Astrocyte (in vitro differentiated cells and primary cell): ENCODE data around the gene GPR62. TPM values are rescaled to one million over a fixed set of nuclear protein-coding genes. Genes with fewer than 3 reads are reported as not detected.
A peak's percentile ranks its signal among the peaks of the same experiment; 100 is the strongest.

Experiments used
- DNase-seq: peaks from one replicate; pipeline ENCODE4 v3.0.0-alpha.2; 2010; ENCODE audit warnings: low read depth
- FAIRE-seq: peaks from 2 replicates; lab custom pipeline; 2011; peaks lifted over from hg19 to GRCh38; lab: Jason Lieb, UNC
- H2AFZ ChIP-seq: 2 replicates; pipeline ENCODE4 v1.6.0; 2012; ENCODE audit warnings: low read depth, low read length, inconsistent platforms
- H3K27ac ChIP-seq: 2 replicates; pipeline ENCODE4 v1.5.1; 2011; ENCODE audit warnings: low read depth, low read length, inconsistent platforms
- H3K27me3 ChIP-seq: 2 replicates; pipeline ENCODE4 v1.6.0; 2011; ENCODE audit warnings: low read length, inconsistent platforms; ENCODE audit not compliant: insufficient read depth
- H3K36me3 ChIP-seq: 2 replicates; pipeline ENCODE4 v1.5.1; 2011; ENCODE audit warnings: low read length, inconsistent platforms; ENCODE audit not compliant: insufficient read depth
- H3K4me1 ChIP-seq: 2 replicates; pipeline ENCODE4 v1.5.1; 2011; ENCODE audit warnings: low read length, inconsistent platforms; ENCODE audit not compliant: insufficient read depth
- H3K4me2 ChIP-seq: 2 replicates; pipeline ENCODE4 v1.6.0; 2012; ENCODE audit warnings: low read length, inconsistent platforms
- H3K4me3 ChIP-seq: 2 replicates; pipeline ENCODE4 v1.5.1; 2011; ENCODE audit warnings: low read depth, mild to moderate bottlenecking, low read length, inconsistent platforms; ENCODE audit not compliant: insufficient read depth
- H3K79me2 ChIP-seq: 2 replicates; pipeline ENCODE4 v1.6.0; 2012; ENCODE audit warnings: mild to moderate bottlenecking, low read length, inconsistent platforms; ENCODE audit not compliant: insufficient read depth
- H3K9ac ChIP-seq: 2 replicates; pipeline ENCODE4 v1.6.0; 2012; ENCODE audit warnings: mild to moderate bottlenecking, low read length, inconsistent platforms
- H3K9me3 ChIP-seq: 2 replicates; pipeline ENCODE4 v1.5.1; 2012; ENCODE audit warnings: low read depth, mild to moderate bottlenecking, low read length, inconsistent platforms; ENCODE audit not compliant: insufficient read depth
- H4K20me1 ChIP-seq: 2 replicates; pipeline ENCODE4 v1.6.0; 2012; ENCODE audit warnings: low read length, inconsistent platforms; ENCODE audit not compliant: insufficient read depth
- H3K27ac Mint-ChIP-seq: one replicate; pipeline ENCODE4 v1.8.0; 2021; ENCODE audit warnings: mild to moderate bottlenecking, mixed read lengths; ENCODE audit not compliant: unreplicated experiment
- H3K27me3 Mint-ChIP-seq: one replicate; pipeline ENCODE4 v1.8.0; 2021; ENCODE audit warnings: low read depth, mixed read lengths; ENCODE audit not compliant: unreplicated experiment
- H3K36me3 Mint-ChIP-seq: one replicate; pipeline ENCODE4 v1.8.0; 2021; ENCODE audit warnings: low read depth, mixed read lengths; ENCODE audit not compliant: unreplicated experiment
- H3K4me1 Mint-ChIP-seq: one replicate; pipeline ENCODE4 v1.8.0; 2021; ENCODE audit warnings: low read depth, mixed read lengths; ENCODE audit not compliant: unreplicated experiment
- H3K4me3 Mint-ChIP-seq: one replicate; pipeline ENCODE4 v1.8.0; 2021; ENCODE audit warnings: mild to moderate bottlenecking, moderate library complexity, mixed read lengths; ENCODE audit not compliant: unreplicated experiment
- H3K9me3 Mint-ChIP-seq: one replicate; pipeline ENCODE4 v1.8.0; 2021; ENCODE audit warnings: mild to moderate bottlenecking, mixed read lengths; ENCODE audit not compliant: unreplicated experiment
- EZH2 ChIP-seq: IDR thresholded peaks from 2 replicates; pipeline ENCODE4 v1.6.1; 2012; ENCODE audit warnings: mild to moderate bottlenecking, low read length, inconsistent platforms; ENCODE audit not compliant: insufficient read depth
- total RNA-seq: library from RNA; stranded (reverse); gene quantifications from 2 replicates; pipeline ENCODE4 v1.2.1, GENCODE V29; 2021
- TF ChIP-seq, protein P1 (sequence below): IDR thresholded peaks from 2 replicates; pipeline ENCODE4 v1.5.1; 2011; ENCODE audit warnings: low read depth, mild to moderate bottlenecking, inconsistent platforms, low read length, moderate library complexity; ENCODE audit not compliant: insufficient read depth

Gene GPR62
- total RNA-seq, 1 donor from 2014 or later = not detected

- H3K4me3 Mint-ChIP-seq = no peak overlapping the region
- H3K4me1 Mint-ChIP-seq = peaks cover 17% of the 10 kb centered on the region
- Histone ChIP-seq H3K4me2 (no peak overlapping the region), H3K9ac (no peak overlapping the region), H3K4me3 (no peak overlapping the region), H3K79me2 (no peaks in the 10 kb centered on the region), H2AFZ (no peak overlapping the region), H3K4me1 (peaks cover 21% of the 10 kb centered on the region), H3K9me3 (no peaks in the 10 kb centered on the region), H4K20me1 (no peaks in the 10 kb centered on the region), H3K27ac (no peak overlapping the region), H3K36me3 (no peaks in the 10 kb centered on the region), H3K27me3 (no peaks in the 10 kb centered on the region)
- H3K9me3 Mint-ChIP-seq = no peaks in the 10 kb centered on the region
- no peak overlapping the region for H3K27ac Mint-ChIP-seq
- TF ChIP-seq, protein P1, sequence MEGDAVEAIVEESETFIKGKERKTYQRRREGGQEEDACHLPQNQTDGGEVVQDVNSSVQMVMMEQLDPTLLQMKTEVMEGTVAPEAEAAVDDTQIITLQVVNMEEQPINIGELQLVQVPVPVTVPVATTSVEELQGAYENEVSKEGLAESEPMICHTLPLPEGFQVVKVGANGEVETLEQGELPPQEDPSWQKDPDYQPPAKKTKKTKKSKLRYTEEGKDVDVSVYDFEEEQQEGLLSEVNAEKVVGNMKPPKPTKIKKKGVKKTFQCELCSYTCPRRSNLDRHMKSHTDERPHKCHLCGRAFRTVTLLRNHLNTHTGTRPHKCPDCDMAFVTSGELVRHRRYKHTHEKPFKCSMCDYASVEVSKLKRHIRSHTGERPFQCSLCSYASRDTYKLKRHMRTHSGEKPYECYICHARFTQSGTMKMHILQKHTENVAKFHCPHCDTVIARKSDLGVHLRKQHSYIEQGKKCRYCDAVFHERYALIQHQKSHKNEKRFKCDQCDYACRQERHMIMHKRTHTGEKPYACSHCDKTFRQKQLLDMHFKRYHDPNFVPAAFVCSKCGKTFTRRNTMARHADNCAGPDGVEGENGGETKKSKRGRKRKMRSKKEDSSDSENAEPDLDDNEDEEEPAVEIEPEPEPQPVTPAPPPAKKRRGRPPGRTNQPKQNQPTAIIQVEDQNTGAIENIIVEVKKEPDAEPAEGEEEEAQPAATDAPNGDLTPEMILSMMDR = peak; percentile 83
- TF ChIP-seq EZH2 = no peak
- no peaks in the 10 kb centered on the region for H3K36me3 Mint-ChIP-seq
- FAIRE-seq (no peak), DNase-seq (peak; percentile 18)
- H3K27me3 Mint-ChIP-seq = peaks cover 10% of the 10 kb centered on the region
Observed at GRCh38 chr3:52001443-52001974, 46.3 kb downstream of the GPR62 start.

DNA sequence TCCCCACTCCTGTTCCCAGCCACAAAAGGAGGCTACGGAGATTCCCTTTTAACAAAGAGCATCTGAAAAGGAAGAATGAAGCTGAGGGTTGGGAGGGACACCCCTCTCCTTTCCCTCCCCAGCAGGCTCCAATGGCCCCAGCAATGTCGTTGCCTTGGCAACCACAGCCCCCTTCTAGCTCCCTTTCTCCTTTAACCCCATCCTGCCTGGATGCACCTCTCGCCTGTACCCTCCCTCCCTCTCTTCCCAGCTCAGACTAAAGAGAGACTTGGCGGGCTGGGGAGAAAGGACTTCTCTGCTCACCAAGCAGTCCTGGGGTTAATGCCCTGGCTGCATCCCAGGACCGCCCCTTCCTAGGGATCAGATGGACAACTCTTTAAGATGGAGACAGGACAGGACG, 47.6 kb downstream of the GPR62 start:
- no peak for TF ChIP-seq EZH2
- TF ChIP-seq, protein P1 = no peak
- H3K4me2 ChIP-seq = no peak overlapping the region
- H3K27ac Mint-ChIP-seq = no peak overlapping the region

GRCh38 chr3:52004163-52004787, 49.1 kb downstream of the GPR62 start:
- H3K36me3 ChIP-seq = no peaks in the 10 kb centered on the region
- no peak overlapping the region for H3K27ac Mint-ChIP-seq
- no peak overlapping the region for H3K4me2 ChIP-seq
- H3K36me3 Mint-ChIP-seq = no peaks in the 10 kb centered on the region
- H3K9me3 ChIP-seq = no peaks in the 10 kb centered on the region
- H3K4me1 ChIP-seq = peaks cover 16% of the 10 kb centered on the region
- H3K4me1 Mint-ChIP-seq = peaks cover 11% of the 10 kb centered on the region
- H3K9ac ChIP-seq = no peak overlapping the region
- no peaks in the 10 kb centered on the region for H3K9me3 Mint-ChIP-seq
- no peak overlapping the region for H2AFZ ChIP-seq
- no peaks in the 10 kb centered on the region for H3K27me3 ChIP-seq
- DNase-seq = no peak
- no peaks in the 10 kb centered on the region for H3K79me2 ChIP-seq
- no peak overlapping the region for H3K4me3 Mint-ChIP-seq
- no peaks in the 10 kb centered on the region for H4K20me1 ChIP-seq
- peaks cover 10% of the 10 kb centered on the region for H3K27me3 Mint-ChIP-seq
- FAIRE-seq = no peak
- no peak overlapping the region for H3K4me3 ChIP-seq
- H3K27ac ChIP-seq = no peak overlapping the region
- TF ChIP-seq EZH2 = no peak
- TF ChIP-seq, protein P1 = peak; percentile 50

More for the DNA sequence above, 47.6 kb downstream of the GPR62 start:
- Mint-ChIP-seq H3K27me3 (peaks cover 10% of the 10 kb centered on the region), H3K4me3 (no peak overlapping the region), H3K4me1 (peaks cover 16% of the 10 kb centered on the region), H3K36me3 (no peaks in the 10 kb centered on the region), H3K9me3 (no peaks in the 10 kb centered on the region)
- Histone ChIP-seq H3K4me3 (no peak overlapping the region), H3K27ac (no peak overlapping the region), H3K9ac (no peak overlapping the region), H3K79me2 (no peaks in the 10 kb centered on the region), H2AFZ (no peak overlapping the region), H3K27me3 (no peaks in the 10 kb centered on the region), H3K9me3 (no peaks in the 10 kb centered on the region), H4K20me1 (no peaks in the 10 kb centered on the region), H3K36me3 (no peaks in the 10 kb centered on the region), H3K4me1 (peaks cover 21% of the 10 kb centered on the region)
- FAIRE-seq (no peak), DNase-seq (no peak)
